AG09309 (cell line): ENCODE results near the gene TRAF2.

Experiments used
- DNase-seq: peaks from one replicate; pipeline ENCODE4 v3.0.0-alpha.2; 2010; ENCODE audit warnings: low read depth
- H3K4me3 ChIP-seq: 2 replicates; pipeline ENCODE4 v1.5.1; 2011; ENCODE audit warnings: mild to moderate bottlenecking, low read depth, low read length, moderate library complexity; ENCODE audit not compliant: control insufficient read depth
- TF ChIP-seq, protein P1 (sequence below): IDR thresholded peaks from 2 replicates; pipeline ENCODE4 v1.5.1; 2011; ENCODE audit warnings: mild to moderate bottlenecking, low read depth, low read length, inconsistent platforms; ENCODE audit not compliant: insufficient read depth, control insufficient read depth; ENCODE audit errors: missing control alignments

Gene TRAF2

DNA sequence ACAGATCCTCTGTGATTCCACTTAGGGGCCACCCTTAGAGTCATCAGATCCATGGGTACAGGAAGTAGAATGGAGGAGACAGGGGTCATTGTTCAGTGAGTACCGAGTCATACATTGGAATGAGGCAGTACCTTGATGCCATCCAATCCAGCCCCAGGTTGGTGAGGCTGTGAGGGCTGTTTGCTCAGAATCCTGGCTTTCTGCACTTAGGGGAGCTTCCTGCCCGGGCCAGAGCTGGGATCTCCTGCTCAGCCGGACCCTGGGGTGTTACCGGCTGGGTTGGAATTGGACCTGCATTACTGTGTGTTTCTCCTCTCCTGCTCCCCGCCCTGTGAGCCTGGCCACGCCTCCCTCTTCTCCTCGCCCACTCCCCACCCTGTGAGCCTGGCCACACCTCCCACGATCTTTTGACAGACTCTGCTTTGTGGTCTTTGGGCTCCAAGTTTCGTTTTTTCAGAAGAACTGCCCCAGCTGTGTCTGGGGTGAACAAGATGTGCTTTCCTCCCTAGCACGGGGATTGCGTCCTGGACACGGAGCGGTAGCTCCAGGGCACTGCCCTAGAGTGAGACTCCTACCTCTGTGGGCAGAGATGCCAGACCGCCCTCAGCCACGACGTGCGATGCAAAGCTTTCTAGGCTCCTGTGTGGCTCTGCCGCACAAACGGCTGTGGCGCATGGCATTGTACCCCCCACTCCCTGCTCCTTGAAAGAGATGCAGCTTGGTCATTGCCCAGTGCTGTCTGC lies 15.4 kb downstream of the TRAF2 start:
- TF ChIP-seq, protein P1, sequence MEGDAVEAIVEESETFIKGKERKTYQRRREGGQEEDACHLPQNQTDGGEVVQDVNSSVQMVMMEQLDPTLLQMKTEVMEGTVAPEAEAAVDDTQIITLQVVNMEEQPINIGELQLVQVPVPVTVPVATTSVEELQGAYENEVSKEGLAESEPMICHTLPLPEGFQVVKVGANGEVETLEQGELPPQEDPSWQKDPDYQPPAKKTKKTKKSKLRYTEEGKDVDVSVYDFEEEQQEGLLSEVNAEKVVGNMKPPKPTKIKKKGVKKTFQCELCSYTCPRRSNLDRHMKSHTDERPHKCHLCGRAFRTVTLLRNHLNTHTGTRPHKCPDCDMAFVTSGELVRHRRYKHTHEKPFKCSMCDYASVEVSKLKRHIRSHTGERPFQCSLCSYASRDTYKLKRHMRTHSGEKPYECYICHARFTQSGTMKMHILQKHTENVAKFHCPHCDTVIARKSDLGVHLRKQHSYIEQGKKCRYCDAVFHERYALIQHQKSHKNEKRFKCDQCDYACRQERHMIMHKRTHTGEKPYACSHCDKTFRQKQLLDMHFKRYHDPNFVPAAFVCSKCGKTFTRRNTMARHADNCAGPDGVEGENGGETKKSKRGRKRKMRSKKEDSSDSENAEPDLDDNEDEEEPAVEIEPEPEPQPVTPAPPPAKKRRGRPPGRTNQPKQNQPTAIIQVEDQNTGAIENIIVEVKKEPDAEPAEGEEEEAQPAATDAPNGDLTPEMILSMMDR, result no peak

DNA sequence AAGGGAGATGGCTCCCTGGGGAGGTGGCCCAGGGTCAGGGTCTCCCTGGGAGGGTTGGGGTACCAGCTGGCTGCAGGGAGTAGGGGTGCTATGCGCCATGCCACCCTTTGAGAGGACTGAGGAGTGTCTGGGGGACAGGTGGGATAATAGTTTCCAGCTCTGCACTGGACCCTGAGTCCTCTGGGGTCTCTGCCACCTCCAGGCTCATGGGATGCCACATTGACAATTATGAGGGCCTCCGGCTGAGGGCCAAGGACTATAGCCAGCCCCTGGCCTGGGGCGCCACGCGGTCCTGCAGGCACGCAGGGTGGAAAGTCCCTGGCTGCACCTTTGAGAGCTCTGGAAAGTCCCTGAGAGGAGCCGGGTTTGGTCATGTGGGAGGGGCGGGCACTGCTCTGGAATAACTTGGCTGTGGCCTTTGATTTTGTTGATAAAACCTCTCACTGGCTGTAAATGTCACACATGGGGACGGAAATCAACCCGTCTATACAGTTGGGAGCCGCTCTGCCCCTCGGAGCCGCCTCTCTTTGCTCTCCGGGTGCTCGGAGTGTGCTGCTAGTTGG lies 16.0 kb downstream of the TRAF2 start:
- TF ChIP-seq, protein P1, result no peak
- peak; percentile 24 for DNase-seq
- H3K4me3 ChIP-seq, result no peak overlapping the region

More for the DNA sequence above, 15.4 kb downstream of the TRAF2 start:
- DNase-seq, result no peak
- H3K4me3 ChIP-seq, result no peak overlapping the region

DNA sequence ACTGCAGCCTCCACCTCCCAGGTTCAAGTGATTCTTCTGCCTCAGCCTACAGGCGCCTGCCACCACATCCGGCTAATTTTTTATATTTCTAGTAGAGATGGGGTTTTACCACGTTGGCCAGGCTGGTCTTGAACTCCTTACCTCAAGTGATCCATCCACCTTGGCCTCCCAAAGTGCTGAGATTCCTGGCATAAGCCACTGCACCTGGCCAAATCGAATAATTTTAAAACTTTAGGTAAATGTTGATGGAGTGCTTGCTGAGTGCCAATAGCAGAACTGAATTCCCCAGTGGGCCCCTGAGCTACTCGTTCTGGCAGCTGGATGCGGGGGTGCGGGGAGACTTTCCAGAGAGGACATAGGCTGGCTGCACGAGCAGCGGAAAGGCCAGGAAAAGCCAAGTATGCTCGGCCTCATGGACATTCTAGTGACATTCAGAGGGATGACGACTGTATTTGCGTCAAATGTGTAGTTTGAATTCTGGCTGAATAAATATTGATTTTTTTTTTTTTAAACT lies 16.8 kb downstream of the TRAF2 start:
- no peak overlapping the region for H3K4me3 ChIP-seq
- TF ChIP-seq, protein P1, result no peak
- no peak for DNase-seq

DNA sequence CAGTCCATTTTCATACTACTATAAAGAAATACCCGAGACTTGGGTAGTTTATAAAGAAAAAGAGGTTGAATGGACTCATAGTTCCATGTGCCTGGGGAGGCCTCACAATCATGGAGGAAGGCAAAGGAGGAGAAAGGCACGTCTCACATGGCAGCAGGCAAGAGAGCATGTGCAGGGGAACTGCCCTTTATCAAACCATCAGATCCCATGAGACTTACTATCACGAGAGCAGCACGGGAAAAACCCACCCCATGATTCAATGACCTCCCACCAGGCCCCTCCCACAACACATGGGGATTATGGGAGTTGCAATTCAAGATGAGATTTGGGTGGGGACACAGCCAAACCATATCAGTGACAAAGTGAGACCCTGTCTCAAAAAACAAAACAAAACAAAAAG lies 19.9 kb downstream of the TRAF2 start:
- DNase-seq, result no peak
- TF ChIP-seq, protein P1, result no peak
- H3K4me3 ChIP-seq, result no peak overlapping the region

DNA sequence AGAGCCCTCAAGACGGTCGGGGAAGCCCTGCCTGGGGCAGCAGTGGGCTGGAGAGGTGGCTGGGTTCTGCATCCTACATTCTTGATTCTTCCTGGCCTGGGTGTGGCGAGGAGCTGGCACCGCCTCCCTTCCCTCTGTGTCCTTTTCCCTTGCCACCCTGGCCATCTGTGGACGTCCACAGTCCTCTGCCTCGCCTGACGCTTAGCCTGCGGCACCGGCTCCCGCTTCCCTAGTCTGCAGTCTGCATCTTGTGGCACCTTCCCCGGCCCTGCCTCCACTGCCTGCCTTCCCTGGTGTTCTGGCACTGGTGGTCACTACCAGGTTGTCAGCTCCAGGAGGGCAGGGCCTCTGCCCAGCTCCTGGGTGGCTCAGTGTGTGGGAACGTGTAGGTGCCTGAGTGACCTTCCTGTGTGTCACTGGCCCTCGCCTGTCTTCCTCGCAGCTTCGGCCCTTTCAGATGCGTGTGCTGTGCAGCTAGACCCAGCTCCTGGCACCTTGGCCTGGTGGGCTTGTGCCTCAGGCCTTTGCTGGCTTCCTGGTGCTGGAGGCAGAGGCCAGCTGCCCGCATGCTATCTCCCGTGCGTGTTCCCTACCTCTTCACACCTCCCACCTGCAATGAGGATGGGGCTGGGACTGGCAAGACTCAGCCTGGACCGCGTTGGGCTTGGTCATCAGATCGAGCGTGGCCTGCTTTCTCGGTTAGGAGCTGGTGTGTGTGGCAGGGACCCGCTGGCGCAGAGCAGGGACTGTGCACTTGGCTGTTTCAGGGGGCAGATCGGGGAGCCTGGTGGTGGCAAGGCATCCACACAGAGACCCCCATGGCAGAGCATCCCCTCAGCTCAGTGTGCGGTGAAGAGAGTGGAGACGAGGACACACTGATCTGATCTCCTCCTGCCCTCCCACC lies 20.9 kb downstream of the TRAF2 start:
- H3K4me3 ChIP-seq, result no peak overlapping the region
- no peak for DNase-seq
- TF ChIP-seq, protein P1, result no peak

DNA sequence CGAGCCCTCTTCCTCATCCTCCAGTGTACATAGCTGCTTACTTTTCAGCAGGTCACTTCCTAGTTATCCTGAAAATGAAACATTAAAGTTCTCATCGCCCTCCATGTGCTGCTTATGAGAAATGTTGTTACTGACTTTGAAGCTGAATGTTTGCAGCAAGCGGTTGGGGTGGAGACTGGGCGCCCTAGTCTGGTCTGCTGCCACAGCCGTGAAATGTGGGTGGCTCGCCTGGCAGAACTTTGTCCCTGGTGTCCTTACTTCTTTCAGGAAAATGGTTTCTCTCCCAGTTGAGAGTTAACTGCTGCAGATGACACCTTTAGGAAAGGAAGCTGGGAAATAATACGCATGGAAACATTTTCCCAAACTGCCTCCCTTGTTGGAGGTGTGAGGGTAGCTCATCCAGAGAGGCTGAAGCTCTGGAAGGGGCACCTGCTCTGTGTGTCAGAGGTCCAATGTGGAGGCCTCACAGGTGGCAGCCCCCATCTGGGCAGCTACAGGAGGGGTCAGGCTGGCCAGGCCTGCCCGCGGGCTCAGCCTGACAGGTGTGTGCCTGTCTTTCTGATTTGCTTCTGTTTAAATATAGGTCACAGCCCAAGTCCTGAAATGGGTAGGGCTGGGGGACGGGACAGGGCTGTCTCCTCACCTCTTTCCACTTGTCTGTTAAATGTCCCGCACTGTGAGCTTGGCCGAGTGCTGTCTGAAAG lies 24.0 kb downstream of the TRAF2 start:
- DNase-seq, result no peak
- no peak overlapping the region for H3K4me3 ChIP-seq
- TF ChIP-seq, protein P1, result no peak
